Measurements from ENCODE around the gene TIMM44. TPM values are rescaled to one million over a fixed set of nuclear protein-coding genes. Genes with fewer than 3 reads are reported as not detected.

The TIMM44 gene
- total and polyA plus RNA-seq, 10 of the 15 experiments (the other 5 are each of a cell fraction or from before 2014, with no cell fraction given), result 6.6 to 90.7 (median 57.6) TPM

DNA sequence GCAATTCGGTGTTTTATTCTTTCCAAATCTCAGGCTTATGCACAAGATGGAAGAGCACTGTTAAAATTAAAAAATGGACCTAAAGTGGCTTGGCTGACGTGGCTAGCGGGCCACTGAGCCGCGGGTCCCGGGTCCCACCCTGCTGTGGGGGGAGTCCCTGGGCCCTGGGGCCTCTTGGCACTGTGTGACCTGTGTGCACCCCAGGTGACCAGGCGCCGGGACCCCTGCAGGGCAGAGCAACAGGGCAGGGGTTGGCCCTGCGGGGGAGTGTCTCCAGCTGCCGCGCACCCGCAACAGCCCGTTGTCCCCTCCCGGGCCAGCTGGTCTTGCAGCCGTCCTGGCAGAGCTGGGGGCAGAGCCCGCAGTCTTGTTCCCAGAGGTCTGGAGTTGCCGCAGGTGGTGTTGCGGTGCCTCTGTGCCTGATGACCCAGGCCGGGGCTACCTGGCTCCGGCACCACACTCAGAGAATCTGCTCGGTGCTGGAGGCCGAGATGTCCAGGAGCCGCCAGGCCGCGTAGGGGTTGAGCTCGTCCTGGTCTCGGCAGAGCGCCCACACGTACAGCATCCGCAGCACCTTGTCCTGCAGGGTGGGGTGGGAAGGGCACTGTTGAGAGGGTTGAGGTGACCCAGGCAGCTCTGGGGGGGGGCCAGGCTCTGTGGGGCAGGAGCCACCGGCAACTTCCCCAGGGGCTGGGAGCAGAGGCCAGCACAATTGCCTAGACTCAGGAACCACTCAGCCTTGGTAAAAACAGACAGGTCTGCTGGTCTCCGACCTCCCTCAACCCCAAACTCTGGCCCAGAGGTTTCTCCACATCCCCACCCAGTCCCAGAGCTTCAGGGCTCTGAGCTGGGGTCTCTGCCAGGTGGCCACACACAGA lies 16.5 kb downstream of the TIMM44 start (continued):
- TF ChIP-seq, protein P1, sequence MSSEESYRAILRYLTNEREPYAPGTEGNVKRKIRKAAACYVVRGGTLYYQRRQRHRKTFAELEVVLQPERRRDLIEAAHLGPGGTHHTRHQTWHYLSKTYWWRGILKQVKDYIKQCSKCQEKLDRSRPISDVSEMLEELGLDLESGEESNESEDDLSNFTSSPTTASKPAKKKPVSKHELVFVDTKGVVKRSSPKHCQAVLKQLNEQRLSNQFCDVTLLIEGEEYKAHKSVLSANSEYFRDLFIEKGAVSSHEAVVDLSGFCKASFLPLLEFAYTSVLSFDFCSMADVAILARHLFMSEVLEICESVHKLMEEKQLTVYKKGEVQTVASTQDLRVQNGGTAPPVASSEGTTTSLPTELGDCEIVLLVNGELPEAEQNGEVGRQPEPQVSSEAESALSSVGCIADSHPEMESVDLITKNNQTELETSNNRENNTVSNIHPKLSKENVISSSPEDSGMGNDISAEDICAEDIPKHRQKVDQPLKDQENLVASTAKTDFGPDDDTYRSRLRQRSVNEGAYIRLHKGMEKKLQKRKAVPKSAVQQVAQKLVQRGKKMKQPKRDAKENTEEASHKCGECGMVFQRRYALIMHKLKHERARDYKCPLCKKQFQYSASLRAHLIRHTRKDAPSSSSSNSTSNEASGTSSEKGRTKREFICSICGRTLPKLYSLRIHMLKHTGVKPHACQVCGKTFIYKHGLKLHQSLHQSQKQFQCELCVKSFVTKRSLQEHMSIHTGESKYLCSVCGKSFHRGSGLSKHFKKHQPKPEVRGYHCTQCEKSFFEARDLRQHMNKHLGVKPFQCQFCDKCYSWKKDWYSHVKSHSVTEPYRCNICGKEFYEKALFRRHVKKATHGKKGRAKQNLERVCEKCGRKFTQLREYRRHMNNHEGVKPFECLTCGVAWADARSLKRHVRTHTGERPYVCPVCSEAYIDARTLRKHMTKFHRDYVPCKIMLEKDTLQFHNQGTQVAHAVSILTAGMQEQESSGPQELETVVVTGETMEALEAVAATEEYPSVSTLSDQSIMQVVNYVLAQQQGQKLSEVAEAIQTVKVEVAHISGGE (CRISPR knock-in tag; IDR thresholded peaks at IDR 0.05), result no peak
- TF ChIP-seq, protein P2, sequence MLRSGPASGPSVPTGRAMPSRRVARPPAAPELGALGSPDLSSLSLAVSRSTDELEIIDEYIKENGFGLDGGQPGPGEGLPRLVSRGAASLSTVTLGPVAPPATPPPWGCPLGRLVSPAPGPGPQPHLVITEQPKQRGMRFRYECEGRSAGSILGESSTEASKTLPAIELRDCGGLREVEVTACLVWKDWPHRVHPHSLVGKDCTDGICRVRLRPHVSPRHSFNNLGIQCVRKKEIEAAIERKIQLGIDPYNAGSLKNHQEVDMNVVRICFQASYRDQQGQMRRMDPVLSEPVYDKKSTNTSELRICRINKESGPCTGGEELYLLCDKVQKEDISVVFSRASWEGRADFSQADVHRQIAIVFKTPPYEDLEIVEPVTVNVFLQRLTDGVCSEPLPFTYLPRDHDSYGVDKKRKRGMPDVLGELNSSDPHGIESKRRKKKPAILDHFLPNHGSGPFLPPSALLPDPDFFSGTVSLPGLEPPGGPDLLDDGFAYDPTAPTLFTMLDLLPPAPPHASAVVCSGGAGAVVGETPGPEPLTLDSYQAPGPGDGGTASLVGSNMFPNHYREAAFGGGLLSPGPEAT (IDR thresholded peaks at IDR 0.05; ENCODE audit: low read depth), result no peak
- TF ChIP-seq KLF5 (IDR thresholded peaks at IDR 0.05; ENCODE audit: partially characterized antibody), result no peak
- TF ChIP-seq ZNF207 (IDR thresholded peaks at IDR 0.05; ENCODE audit: borderline replicate concordance), result no peak
- TF ChIP-seq NR2C2 (IDR thresholded peaks at IDR 0.05; ENCODE audit: borderline replicate concordance, control insufficient read depth, insufficient read length, low read depth), result no peak
- no peak for TF ChIP-seq KAT2A (conservative IDR thresholded peaks at IDR 0.05; ENCODE audit: control insufficient read depth, low read depth, low read length)
- no peak for TF ChIP-seq YY1 (IDR thresholded peaks at IDR 0.05; ENCODE audit: low read depth, low read length)
- TF ChIP-seq NRF1 (conservative IDR thresholded peaks at IDR 0.05; ENCODE audit: low read depth, low read length), result no peak
- TF ChIP-seq SMARCA5 (IDR thresholded peaks at IDR 0.05), result no peak
- no peak for TF ChIP-seq IRF4 (IDR thresholded peaks at IDR 0.05; ENCODE audit: low read depth, low read length)
- TF ChIP-seq, protein P3, sequence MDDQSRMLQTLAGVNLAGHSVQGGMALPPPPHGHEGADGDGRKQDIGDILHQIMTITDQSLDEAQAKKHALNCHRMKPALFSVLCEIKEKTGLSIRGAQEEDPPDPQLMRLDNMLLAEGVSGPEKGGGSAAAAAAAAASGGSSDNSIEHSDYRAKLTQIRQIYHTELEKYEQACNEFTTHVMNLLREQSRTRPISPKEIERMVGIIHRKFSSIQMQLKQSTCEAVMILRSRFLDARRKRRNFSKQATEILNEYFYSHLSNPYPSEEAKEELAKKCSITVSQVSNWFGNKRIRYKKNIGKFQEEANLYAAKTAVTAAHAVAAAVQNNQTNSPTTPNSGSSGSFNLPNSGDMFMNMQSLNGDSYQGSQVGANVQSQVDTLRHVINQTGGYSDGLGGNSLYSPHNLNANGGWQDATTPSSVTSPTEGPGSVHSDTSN (IDR thresholded peaks at IDR 0.05; ENCODE audit: insufficient replicate concordance, low read depth, low read length), result no peak
- no peak for TF ChIP-seq RBBP5 (conservative IDR thresholded peaks at IDR 0.05)
- no peak for TF ChIP-seq NR2C1 (IDR thresholded peaks at IDR 0.05)
- no peak for TF ChIP-seq CREB1 (IDR thresholded peaks at IDR 0.05; ENCODE audit: low read depth)
- TF ChIP-seq BACH1 (IDR thresholded peaks at IDR 0.05; ENCODE audit: borderline replicate concordance), result no peak
- TF ChIP-seq TCF7 (IDR thresholded peaks at IDR 0.05; ENCODE audit: borderline replicate concordance), result no peak
- no peak for TF ChIP-seq SUPT20H (IDR thresholded peaks at IDR 0.05; ENCODE audit: borderline replicate concordance, control insufficient read depth, low read depth, low read length)
- no peak for TF ChIP-seq CHD2 (IDR thresholded peaks at IDR 0.05; ENCODE audit: borderline replicate concordance, low read depth, low read length)

Measured in GM12878 (cell line).